Esophagus muscularis mucosa (tissue), 4 donors: ENCODE data around the gene ACSL6. TPM values are rescaled to one million over a fixed set of nuclear protein-coding genes. Genes with fewer than 3 reads are reported as not detected.

Experiments used
- DNase-seq: peaks from one replicate; pipeline ENCODE4 v3.0.0-alpha.2; 2017; ENCODE audit errors: extremely low spot score
- H3K27ac ChIP-seq, 4 donors: fragments of 200-600 bp; sonication (generic); replicated peaks in 1 of 4; 1 replicate in 3 of 4; 2 replicates in 1 of 4; pipeline ENCODE4 v1.5.1; 2016 to 2019; ENCODE audit warnings: mild to moderate bottlenecking in 1 of 4
- H3K27me3 ChIP-seq, 4 donors: fragments of 200-600 bp; sonication (generic); one replicate each; pipeline versions ENCODE4 v1.5.1 to v1.6.0; 2016 to 2019
- H3K36me3 ChIP-seq, 4 donors: fragments of 200-600 bp; sonication (generic); one replicate each; pipeline ENCODE4 v1.5.1; 2016 to 2019
- H3K4me1 ChIP-seq, 4 donors: fragments of 200-600 bp; sonication (generic); one replicate each; pipeline ENCODE4 v1.5.1; 2016 to 2019
- H3K4me3 ChIP-seq, 4 donors: fragments of 200-600 bp; sonication (generic); 1 replicate in 2 of 4; 2 replicates in 2 of 4; pipeline ENCODE4 v1.5.1; 2016 to 2019; ENCODE audit warnings: mild to moderate bottlenecking in 4 of 4, moderate library complexity in 1 of 4
- H3K9me3 ChIP-seq, 4 donors: fragments of 200-600 bp; sonication (generic); 1 replicate in 3 of 4; 2 replicates in 1 of 4; pipeline ENCODE4 v1.5.1; 2016 to 2019
- EP300 ChIP-seq: sonication (generic); formaldehyde crosslinking; IDR thresholded peaks from one replicate; pipeline ENCODE4 v1.6.1; 2017; ENCODE audit warnings: antibody characterized with exemption
- POLR2A ChIP-seq: fragments of 450-650 bp; IDR thresholded peaks from one replicate; pipeline ENCODE4 v1.6.1; 2017; ENCODE audit warnings: antibody characterized with exemption, moderate library complexity, mild to moderate bottlenecking, low read depth
- POLR2AphosphoS5 ChIP-seq, 2 donors: sonication (generic); formaldehyde crosslinking; IDR thresholded peaks; one replicate each; pipeline ENCODE4 v1.6.1; 2017; ENCODE audit warnings: antibody characterized with exemption in 2 of 2
- WGBS: methylation state at CpG from one replicate; pipeline ENCODE4 v1.1.5; 2018; 5-methylcytosine and 5-hydroxymethylcytosine counted together
- intact Hi-C: fragments of 100-400 bp; cut with DNase I; formaldehyde crosslinking; loops from one replicate; pipeline ENCODE4 v1.15.1; 2023
- total RNA-seq, 4 donors: library from RNA; depleted of rRNA; stranded (reverse); fragments of >200 nt; gene quantifications; one replicate each; pipeline versions ENCODE4 v1.1.0 to v1.2.1, GENCODE V29; 2016
- TF ChIP-seq, protein P1 (sequence below), 3 experiments: fragments of 200-600 bp in 2 of 3; fragments of 450-650 bp in 1 of 3; sonication (generic) in 2 of 3; IDR thresholded peaks; one replicate each; pipeline ENCODE4 v1.5.1; 2017 to 2019; ENCODE audit warnings: antibody characterized with exemption in 3 of 3, mild to moderate bottlenecking in 2 of 3, moderate library complexity in 1 of 3

The ACSL6 gene
- total RNA-seq, 4 donors from 2014 or later: 1.6 to 2.6 (median 1.9) TPM

DNA sequence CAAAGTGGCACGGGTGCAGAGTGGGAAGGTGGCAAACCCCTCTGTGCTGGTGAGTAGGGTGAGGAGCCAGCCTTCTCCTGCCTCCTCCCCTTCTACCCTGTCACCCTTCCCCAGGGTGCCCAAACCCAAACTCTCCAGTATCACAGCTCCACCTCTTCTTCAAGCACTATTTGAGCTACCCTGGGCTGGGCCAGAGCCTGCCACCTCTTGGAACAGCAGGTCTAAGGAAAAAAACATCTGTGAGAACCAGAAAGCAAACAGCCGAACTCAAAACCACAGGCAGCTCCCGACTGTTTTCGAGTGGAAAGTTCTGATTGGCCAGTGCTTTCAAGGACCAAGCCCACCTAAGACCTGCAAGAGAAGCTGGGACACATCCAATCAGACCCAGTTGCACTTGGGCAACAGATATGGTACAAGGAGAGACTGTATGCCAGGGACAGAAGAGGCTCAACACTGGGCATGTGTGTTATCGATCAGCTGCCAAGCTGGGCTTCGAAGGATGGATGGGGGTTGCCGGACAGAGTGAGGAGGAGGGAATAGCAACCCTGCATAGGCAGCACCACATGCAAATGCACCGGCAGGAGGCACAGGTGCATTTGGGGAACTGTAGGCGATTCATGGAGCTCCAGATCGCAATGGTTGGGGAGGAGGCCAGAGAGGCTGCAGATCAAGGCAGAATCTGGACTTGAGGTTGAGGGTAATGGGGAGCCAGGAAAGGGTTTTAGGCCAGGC, 19.7 kb downstream of the ACSL6 start:
- no peaks in the 10 kb centered on the region for H3K4me1 ChIP-seq
- intact Hi-C loops: no loop called here
- WGBS: 68% methylated on average over 10 of the region's 10 CpGs
- DNase-seq: no peak
- no peaks in the 10 kb centered on the region for H3K36me3 ChIP-seq
- no peak overlapping the region for H3K4me3 ChIP-seq
- no peak for TF ChIP-seq EP300
- TF ChIP-seq, protein P1, sequence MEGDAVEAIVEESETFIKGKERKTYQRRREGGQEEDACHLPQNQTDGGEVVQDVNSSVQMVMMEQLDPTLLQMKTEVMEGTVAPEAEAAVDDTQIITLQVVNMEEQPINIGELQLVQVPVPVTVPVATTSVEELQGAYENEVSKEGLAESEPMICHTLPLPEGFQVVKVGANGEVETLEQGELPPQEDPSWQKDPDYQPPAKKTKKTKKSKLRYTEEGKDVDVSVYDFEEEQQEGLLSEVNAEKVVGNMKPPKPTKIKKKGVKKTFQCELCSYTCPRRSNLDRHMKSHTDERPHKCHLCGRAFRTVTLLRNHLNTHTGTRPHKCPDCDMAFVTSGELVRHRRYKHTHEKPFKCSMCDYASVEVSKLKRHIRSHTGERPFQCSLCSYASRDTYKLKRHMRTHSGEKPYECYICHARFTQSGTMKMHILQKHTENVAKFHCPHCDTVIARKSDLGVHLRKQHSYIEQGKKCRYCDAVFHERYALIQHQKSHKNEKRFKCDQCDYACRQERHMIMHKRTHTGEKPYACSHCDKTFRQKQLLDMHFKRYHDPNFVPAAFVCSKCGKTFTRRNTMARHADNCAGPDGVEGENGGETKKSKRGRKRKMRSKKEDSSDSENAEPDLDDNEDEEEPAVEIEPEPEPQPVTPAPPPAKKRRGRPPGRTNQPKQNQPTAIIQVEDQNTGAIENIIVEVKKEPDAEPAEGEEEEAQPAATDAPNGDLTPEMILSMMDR (IDR thresholded peaks at IDR 0.05): no peak
- TF ChIP-seq POLR2AphosphoS5 (IDR thresholded peaks at IDR 0.05): no peak
- no peak for TF ChIP-seq POLR2A
- H3K27me3 ChIP-seq: no peaks in the 10 kb centered on the region
- no peaks in the 10 kb centered on the region for H3K9me3 ChIP-seq
- no peak overlapping the region for H3K27ac ChIP-seq

GRCh38 chr5:131990716-131991115, 20.7 kb downstream of the ACSL6 start:
- TF ChIP-seq POLR2A (no peak), POLR2AphosphoS5 (IDR thresholded peaks at IDR 0.05) (no peak), EP300 (no peak)
- TF ChIP-seq, protein P1 (IDR thresholded peaks at IDR 0.05): no peak
- no peaks in the 10 kb centered on the region for H3K9me3 ChIP-seq
- H3K4me1 ChIP-seq: no peaks in the 10 kb centered on the region
- H3K27me3 ChIP-seq: no peaks in the 10 kb centered on the region
- WGBS: 96% methylated on average over 13 of the region's 13 CpGs
- DNase-seq: no peak
- no peaks in the 10 kb centered on the region for H3K36me3 ChIP-seq
- intact Hi-C loops: no loop called here
- H3K27ac ChIP-seq: no peak overlapping the region
- no peak overlapping the region for H3K4me3 ChIP-seq

DNA sequence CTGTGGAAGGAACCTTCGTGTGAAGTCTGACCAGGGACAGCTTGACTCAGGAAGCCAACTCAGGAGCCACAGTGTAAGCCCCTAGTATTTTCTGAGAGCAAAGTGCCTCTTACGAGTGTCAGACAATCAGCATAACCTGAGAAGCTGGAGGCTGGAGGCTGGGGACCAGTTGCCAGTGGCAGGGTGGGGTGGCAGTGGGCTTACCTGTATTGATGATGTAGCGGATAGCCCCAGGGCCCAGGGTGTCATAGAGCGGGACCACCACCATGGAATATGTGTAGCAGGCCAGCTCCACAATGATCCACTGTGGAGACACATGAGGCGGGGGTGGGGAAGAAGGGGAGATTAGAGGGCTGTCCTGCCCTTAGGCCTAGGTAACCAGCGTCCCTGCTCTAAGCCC, 22.9 kb downstream of the ACSL6 start:
- Histone ChIP-seq H3K4me1 (peaks cover 0 to 10% (median 6%) of the 10 kb centered on the region in 4 donors), H3K9me3 (no peaks in the 10 kb centered on the region), H3K4me3 (no peak overlapping the region), H3K27me3 (no peaks in the 10 kb centered on the region), H3K27ac (no peak overlapping the region), H3K36me3 (no peaks in the 10 kb centered on the region)
- TF ChIP-seq, protein P1 (IDR thresholded peaks at IDR 0.05): no peak
- TF ChIP-seq POLR2A: no peak
- TF ChIP-seq EP300: no peak
- TF ChIP-seq POLR2AphosphoS5 (IDR thresholded peaks at IDR 0.05): no peak
- DNase-seq: no peak
- WGBS: 99% methylated on average over 5 of the region's 6 CpGs
- intact Hi-C loops: no loop called here

- Histone ChIP-seq H3K27ac (no peak overlapping the region), H3K9me3 (no peaks in the 10 kb centered on the region), H3K27me3 (no peaks in the 10 kb centered on the region), H3K4me3 (no peak overlapping the region), H3K36me3 (no peaks in the 10 kb centered on the region), H3K4me1 (peaks cover 0 to 23% (median 18%) of the 10 kb centered on the region in 4 donors)
- DNase-seq: no peak
- intact Hi-C loops: no loop called here
- 100% methylated on average over 1 of the region's 3 CpGs for WGBS
- no peak for TF ChIP-seq EP300
- no peak for TF ChIP-seq POLR2AphosphoS5 (IDR thresholded peaks at IDR 0.05)
- TF ChIP-seq, protein P1 (IDR thresholded peaks at IDR 0.05): no peak
- TF ChIP-seq POLR2A: no peak
Observed at GRCh38 chr5:131987251-131987650, 24.2 kb downstream of the ACSL6 start.
